Fibroblast of skin of left quadriceps (primary cell): ENCODE results near the gene KRTAP4-7.
"Not testable (repeated sequence)": the region's sequence is repeated elsewhere in the genome, so short reads cannot be mapped to it uniquely, and the experiment has no call there.

Source experiments
- DNase-seq, 2 experiments: peaks; one replicate each; pipeline ENCODE4 v3.0.0-alpha.2; 2013; ENCODE audit warnings: low read depth in 2 of 2

KRTAP4-7 gene

GRCh38 chr17:41065016-41065689 lies 18.8 kb upstream of the KRTAP4-7 start:
- not testable (repeated sequence) for DNase-seq

DNA sequence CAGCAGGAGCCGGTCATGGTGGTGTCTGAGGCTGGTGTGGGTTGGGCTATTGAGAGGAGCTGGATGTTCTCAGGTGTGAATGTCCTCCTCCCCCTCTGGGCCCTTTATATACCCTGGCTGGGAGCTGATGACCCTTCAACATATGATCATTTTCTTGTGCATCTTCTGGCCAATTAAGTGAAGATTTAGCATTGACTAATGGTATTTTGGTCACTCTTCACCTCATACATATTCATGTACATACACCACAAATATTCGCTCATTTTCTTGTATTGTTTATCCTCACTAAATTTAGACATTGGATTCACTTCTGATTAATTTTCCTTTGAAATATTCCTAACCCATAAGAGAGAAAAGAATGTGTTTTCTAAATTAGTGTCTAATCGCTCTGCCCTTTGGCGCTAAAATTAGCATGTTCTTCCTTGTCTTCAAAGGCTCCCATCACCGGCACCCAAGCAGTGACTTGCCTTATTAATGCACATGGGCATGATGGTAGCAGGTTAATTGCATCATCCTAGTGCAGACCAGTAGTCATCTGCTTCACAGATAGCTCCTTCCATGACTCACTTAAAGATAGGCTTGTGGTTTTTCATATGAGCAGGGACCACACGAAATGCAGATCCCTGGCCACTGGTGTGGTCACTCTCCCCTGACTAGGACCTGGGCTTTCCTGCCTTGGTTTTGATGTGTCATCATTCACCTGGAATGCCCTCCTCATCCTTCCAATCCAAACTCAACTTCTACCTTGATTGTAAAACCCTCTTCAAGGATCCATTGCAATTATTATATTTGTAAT lies 17.9 kb upstream of the KRTAP4-7 start, which contains the start of gene KRTAP2-4:
KRTAP2-4 (minus strand) TSS at position 51 of the 796 bp plus-strand sequence; CDS start at position 17, 34 bp downstream.
- peak; percentile 71 to 72 for DNase-seq

- DNase-seq, result peak; percentile 86 to 87
Measured at GRCh38 chr17:41067281-41067680, 16.7 kb upstream of the KRTAP4-7 start.

DNA sequence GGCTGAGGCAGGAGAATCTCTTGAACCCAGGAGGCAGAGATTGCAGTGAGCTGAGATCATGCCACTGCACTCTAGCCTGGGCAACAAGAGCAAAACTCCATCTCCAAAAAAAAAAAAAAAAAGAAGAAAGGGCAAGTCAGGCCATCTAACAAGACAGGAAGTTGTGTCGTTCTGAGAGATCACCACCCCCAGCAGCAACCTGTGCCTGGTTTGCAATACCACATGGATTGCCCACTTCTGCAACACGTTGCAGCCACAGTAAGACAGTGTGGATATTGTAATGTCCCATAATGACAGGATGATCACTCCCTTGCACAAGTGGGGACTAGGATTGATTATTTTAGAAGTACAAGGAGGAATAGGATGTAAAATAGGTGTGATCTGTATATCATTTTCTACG lies 14.9 kb upstream of the KRTAP4-7 start:
- DNase-seq, result no peak

- no peak for DNase-seq
Measured at GRCh38 chr17:41071606-41072360, 12.2 kb upstream of the KRTAP4-7 start.

DNA sequence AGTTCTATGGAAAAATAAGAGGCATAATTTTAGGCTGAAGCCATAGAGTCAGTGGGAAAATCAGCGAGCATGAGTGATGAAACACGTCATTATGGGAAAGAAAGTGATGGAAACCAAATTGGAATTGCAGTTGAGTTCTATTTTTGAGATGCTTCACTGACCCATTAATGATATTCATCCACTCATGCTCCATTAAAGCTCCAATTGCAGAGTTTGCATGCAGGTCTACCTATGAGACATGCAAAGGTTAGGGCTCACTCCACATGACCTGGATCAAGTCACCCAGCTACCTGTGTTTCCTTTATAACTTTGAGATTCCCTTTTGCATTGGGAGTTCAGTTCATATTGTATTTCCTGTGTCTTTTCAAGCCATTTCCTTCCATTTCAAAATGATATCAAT lies 10.3 kb upstream of the KRTAP4-7 start:
- DNase-seq, result no peak

- no peak for DNase-seq
Measured at GRCh38 chr17:41076788-41077187, 7.2 kb upstream of the KRTAP4-7 start.

GRCh38 chr17:41082626-41083025 lies 1.3 kb upstream of the KRTAP4-7 start:
- DNase-seq, result no peak

- DNase-seq, result peak in 1 of 2 experiments; percentile 51
Measured at GRCh38 chr17:41083427-41083826, 523 bp upstream of the KRTAP4-7 start.

- DNase-seq, result not testable (repeated sequence)
Measured at GRCh38 chr17:41088760-41089352, 4.9 kb downstream of the KRTAP4-7 start.

- no peak for DNase-seq
Measured at GRCh38 chr17:41096055-41096454, 12.1 kb downstream of the KRTAP4-7 start.

DNA sequence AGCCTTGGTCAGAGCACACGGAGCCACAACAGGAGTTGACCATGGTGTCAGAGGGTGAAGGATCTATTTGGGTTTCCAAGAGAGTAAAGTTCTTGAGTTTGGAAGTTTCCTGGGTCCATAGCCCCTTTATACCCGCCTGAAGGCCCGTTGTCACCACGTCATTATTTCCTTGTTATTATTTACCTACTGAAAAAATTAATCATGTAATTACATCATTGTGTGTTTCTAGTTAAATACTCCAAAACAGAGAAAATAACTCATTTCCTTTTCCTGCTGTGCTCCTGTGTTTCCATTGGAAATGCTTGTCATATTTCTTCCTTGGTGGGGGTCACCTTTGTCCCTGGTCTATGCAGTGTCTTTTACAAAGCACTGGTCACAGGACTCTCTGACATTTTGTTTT lies 14.1 kb downstream of the KRTAP4-7 start, which contains the start of gene KRTAP4-8:
KRTAP4-8 (minus strand) TSS at position 101 of the 400 bp plus-strand sequence; CDS start at position 43, 58 bp downstream.
- DNase-seq, result no peak

DNA sequence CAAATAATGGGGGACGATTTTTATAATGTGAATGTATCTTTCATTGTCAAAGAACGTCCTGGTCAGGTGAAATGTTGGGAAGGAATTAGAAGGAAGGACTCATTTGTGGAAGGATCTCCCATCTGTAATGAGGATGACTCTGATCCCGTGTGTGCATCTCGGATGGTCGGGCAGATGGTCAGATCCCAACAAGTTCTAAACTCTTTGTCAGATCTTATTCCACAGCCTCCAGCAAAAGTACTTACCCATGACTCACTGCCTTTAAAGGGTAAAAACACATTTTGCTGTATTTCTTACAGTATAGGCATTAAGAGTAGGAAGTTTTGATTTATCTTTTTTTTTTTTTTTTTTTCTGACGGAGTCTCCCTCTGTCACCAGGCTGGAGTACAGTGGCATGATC lies 14.5 kb downstream of the KRTAP4-7 start:
- DNase-seq, result no peak

DNA sequence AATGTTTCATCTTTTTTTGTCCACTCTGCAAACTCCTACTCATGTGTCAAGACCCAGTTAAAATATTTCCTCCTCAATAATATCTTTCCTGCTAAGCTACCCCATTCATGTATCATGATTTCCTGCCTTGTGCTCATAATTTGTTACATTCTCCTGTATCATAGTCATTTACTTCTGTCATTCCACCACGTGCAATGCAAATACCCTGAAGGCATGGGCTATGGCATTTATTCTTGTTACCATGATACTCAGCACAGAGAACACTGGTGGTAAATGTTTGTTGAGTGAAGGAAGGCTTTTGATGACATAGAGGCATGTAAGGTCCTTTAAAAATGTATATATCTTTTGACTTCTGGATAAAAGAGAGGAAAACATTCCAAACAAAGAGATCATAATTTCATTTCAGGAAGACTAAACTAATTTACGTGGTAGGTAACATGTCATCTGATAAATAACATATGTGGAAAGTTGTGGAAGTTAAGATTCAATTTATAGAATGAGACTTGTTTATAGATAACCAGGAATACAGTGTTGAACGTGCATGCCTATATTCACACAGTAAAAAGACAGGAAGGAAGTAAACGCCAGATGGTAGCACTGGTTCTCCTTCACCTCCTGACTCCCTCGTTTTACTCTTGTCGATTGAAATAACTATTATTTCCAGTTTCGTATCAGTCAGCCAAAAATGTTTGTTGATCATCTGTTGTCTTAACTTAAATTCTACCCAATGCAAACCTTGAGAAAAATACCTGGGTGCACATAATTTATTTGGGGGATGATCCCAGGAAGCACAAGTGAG lies 15.9 kb downstream of the KRTAP4-7 start:
- DNase-seq, result peak; percentile 68 to 69

DNA sequence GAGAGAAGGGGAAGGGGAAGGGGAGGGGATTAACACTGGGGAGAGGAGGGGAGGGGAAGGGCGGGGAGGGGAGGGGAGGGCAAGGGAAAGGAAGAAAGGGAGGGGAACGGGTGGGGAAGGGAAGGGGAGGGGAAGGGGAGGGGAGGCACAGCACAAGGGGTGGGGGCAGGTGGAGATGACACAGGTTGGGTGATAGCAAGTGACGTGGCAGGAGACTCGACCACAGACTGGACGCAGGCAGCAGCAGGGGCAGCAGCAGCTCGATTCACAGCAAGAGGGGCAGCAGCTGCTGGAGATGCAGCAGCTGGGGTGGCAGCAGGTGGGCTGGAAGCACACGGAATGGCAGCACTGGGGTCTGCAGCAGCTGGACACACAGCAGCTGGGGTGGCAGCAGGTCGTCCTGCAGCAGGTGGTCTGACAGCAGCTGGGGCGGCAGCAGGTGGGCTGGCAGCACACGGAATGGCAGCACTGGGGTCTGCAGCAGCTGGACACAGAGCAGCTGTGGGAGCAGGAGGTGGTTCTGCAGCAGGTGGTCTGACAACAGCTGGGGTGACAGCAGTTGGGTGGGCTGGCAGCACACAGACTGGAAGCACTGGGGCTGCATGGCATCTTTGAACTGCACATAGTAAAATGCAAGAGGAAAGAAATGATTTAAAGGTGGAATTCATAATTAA lies 17.8 kb downstream of the KRTAP4-7 start, which contains the start of gene KRTAP4-16:
KRTAP4-16 (minus strand) TSS at position 624 of the 674 bp plus-strand sequence; CDS start at position 624, 0 bp downstream.
- no peak for DNase-seq

DNA sequence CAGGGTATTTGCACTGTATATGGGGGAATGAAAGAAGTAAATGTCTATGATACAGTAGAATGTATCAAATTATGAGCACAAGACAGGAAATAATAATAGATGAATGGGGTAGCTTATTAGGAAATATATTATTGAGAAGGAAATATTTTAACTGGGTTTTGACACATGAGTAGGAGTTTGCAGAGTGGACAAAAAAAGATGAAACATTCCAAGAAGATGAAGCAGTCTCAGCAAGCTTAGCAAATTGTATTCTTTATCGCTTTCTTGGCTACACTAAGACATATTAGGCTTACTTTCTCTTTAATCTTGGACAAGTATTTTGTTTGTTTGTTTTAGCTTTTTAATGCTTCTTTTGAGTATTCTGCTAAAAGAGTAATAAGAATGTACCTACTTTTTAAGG lies 19.9 kb downstream of the KRTAP4-7 start:
- no peak for DNase-seq

DNA sequence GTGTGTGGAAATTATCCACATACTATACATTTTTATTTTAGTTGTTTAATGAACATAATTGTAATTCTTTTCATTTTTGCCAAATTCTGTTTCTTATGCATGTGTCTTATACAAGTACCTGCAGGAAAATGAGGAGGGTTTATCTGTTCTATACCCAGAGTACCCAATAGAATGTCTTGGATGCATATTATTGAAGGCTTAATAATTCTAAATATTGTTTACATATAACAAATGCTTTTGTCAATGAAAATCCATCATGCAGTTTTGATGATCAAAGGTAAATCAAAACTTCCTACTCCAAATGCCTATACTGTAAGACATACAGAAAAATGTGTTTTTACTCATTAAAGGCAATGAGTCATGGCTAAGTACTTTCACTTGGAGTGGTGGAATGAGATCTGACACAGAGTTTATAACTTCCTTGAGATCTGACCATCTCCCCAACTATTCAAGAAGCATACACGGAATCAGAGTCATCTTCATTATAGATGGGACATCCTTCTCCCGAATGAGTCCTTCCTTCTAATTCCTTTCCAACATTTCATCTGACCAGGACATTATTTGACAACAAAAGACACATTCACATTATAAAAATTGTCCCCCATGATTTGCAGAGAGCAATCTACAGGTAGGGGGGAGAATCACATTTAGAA lies 20.6 kb downstream of the KRTAP4-7 start:
- DNase-seq, result peak; percentile 54 to 61

GRCh38 chr17:41105347-41105746 lies 21.4 kb downstream of the KRTAP4-7 start, which contains the start of gene KRTAP4-9:
KRTAP4-9 (plus strand) TSS chr17:41105389; CDS start chr17:41105389, 0 bp downstream.
- DNase-seq, result not testable (repeated sequence)

GRCh38 chr17:41107941-41108450 lies 24.0 kb downstream of the KRTAP4-7 start:
- DNase-seq, result no peak
